GM12878 (cell line): Measurements from ENCODE around the gene PLTP. TPM values are rescaled to one million over a fixed set of nuclear protein-coding genes. Genes with fewer than 3 reads are reported as not detected.
A peak's percentile ranks its signal among the peaks of the same experiment; 100 is the strongest.

ENCODE experiments used
- ATAC-seq: fragments of 200-7000 bp; cut with Tn5 transposase; 3 replicates; pipeline ENCODE4 v1.9.1; 2020; ENCODE audit warnings: mild to moderate bottlenecking, moderate library complexity
- BruUV-seq: library from RNA; stranded (reverse); fragments of 400-500 nt; replicated peaks from 2 replicates; lab custom pipeline; 2021; lab: Mats Ljungman, UMichigan
- CTCF ChIA-PET: fragments of 300-600 bp; sonication (Branson Sonifier 250); formaldehyde crosslinking; extraction: SDS; loops from one replicate; lab custom pipeline; 2021; ENCODE audit warnings: inconsistent platforms; lab: Yijun Ruan, JAX
- POLR2A ChIA-PET: fragments of 350-600 bp; formaldehyde crosslinking; extraction: SDS; loops from one replicate; lab custom pipeline; 2021; ENCODE audit warnings: inconsistent platforms; lab: Charles Lee
- RAD21 ChIA-PET: fragments of 300-600 bp; sonication (Branson Sonifier 250); formaldehyde crosslinking; loops from one replicate; lab custom pipeline; 2023; ENCODE audit warnings: antibody characterized with exemption; ENCODE audit not compliant: unreplicated experiment; lab: Charles Lee
- SMC1A ChIA-PET: fragments of 300-600 bp; sonication (Branson Sonifier 250); formaldehyde crosslinking; loops from one replicate; lab custom pipeline; 2023; ENCODE audit not compliant: unreplicated experiment, uncharacterized antibody; lab: Charles Lee
- DNase-seq: peaks from one replicate; pipeline ENCODE4 v3.0.0-alpha.2; 2011; ENCODE audit warnings: low read depth, low spot score
- FAIRE-seq: peaks from 3 replicates; lab custom pipeline; 2011; peaks lifted over from hg19 to GRCh38; lab: Jason Lieb, UNC
- H2AFZ ChIP-seq: 2 replicates; pipeline ENCODE4 v1.6.0; 2011; ENCODE audit warnings: low read depth, low read length, control low read depth; ENCODE audit not compliant: control insufficient read depth
- H3K27ac ChIP-seq: 2 replicates; pipeline ENCODE4 v1.5.1; 2011; ENCODE audit warnings: control low read depth; ENCODE audit not compliant: control insufficient read depth, insufficient read depth
- H3K27me3 ChIP-seq, 2 experiments: replicated peaks in 1 of 2; 2 replicates each; pipeline versions ENCODE4 v1.6.0 to v1.6.1; 2011; ENCODE audit warnings: low read length in 1 of 2; ENCODE audit not compliant: control insufficient read depth in 2 of 2, insufficient read depth in 2 of 2
- H3K36me3 ChIP-seq, 2 experiments: 2 replicates each; pipeline ENCODE4 v1.5.1; 2011; ENCODE audit warnings: low read length in 1 of 2; ENCODE audit not compliant: control insufficient read depth in 2 of 2, insufficient read depth in 2 of 2
- H3K4me1 ChIP-seq: 2 replicates; pipeline ENCODE4 v1.6.1; 2011; ENCODE audit warnings: mild to moderate bottlenecking, low read length, moderate library complexity, mixed read lengths; ENCODE audit not compliant: control insufficient read depth, insufficient read depth
- H3K4me2 ChIP-seq: 2 replicates; pipeline ENCODE4 v1.6.0; 2011; ENCODE audit warnings: control low read depth; ENCODE audit not compliant: control insufficient read depth, insufficient read depth
- H3K4me3 ChIP-seq: fragments of 200-600 bp; sonication (generic); 2 replicates; pipeline ENCODE4 v1.5.1; 2016
- H3K79me2 ChIP-seq: 2 replicates; pipeline ENCODE4 v1.6.0; 2011; ENCODE audit warnings: low read length; ENCODE audit not compliant: control insufficient read depth, insufficient read depth
- H3K9ac ChIP-seq: 2 replicates; pipeline ENCODE4 v1.8.0; 2011; ENCODE audit warnings: low read length, control low read depth, mixed read lengths; ENCODE audit not compliant: control insufficient read depth, insufficient read depth
- H3K9me3 ChIP-seq: replicated peaks from 3 replicates; pipeline ENCODE4 v1.5.1; 2011; ENCODE audit warnings: mild to moderate bottlenecking, low read length; ENCODE audit not compliant: control insufficient read depth, insufficient read depth
- H4K20me1 ChIP-seq: 2 replicates; pipeline ENCODE4 v1.6.0; 2011; ENCODE audit not compliant: control insufficient read depth, insufficient read depth
- BMI1 ChIP-seq: fragments of 450-650 bp; IDR thresholded peaks from 2 replicates; pipeline ENCODE4 v1.6.1; 2016; ENCODE audit warnings: mild to moderate bottlenecking, moderate library complexity, borderline replicate concordance
- CHD1 ChIP-seq: IDR thresholded peaks from 2 replicates; pipeline ENCODE4 v1.6.1; 2012; ENCODE audit warnings: low read depth, low read length, improper control_type of control experiment
- EED ChIP-seq: sonication (generic); IDR thresholded peaks from 2 replicates; pipeline ENCODE4 v1.6.1; 2016; ENCODE audit warnings: antibody characterized with exemption, low read depth
- EP300 ChIP-seq, 2 experiments: fragments of 150-350 bp in 1 of 2; IDR thresholded peaks; 2 replicates each; pipeline ENCODE4 v1.6.1; 2011 to 2012; ENCODE audit warnings: low read depth in 2 of 2, low read length in 2 of 2, borderline replicate concordance in 1 of 2, improper control_type of control experiment in 1 of 2, inconsistent platforms in 1 of 2; ENCODE audit not compliant: control insufficient read depth in 1 of 2
- FOXM1 ChIP-seq: IDR thresholded peaks from 2 replicates; pipeline ENCODE4 v1.6.1; 2012; ENCODE audit warnings: low read depth, mild to moderate bottlenecking, inconsistent platforms, low read length, moderate library complexity
- JUNB ChIP-seq: IDR thresholded peaks from 2 replicates; pipeline ENCODE4 v1.6.1; 2016; ENCODE audit warnings: antibody characterized with exemption, mild to moderate bottlenecking
- MYC ChIP-seq: IDR thresholded peaks from 2 replicates; pipeline ENCODE4 v1.6.1; 2011; ENCODE audit warnings: mild to moderate bottlenecking, low read length, moderate library complexity, inconsistent platforms; ENCODE audit not compliant: insufficient read depth, insufficient replicate concordance, insufficient read length, severe bottlenecking
- NKRF ChIP-seq: fragments of 450-650 bp; conservative IDR thresholded peaks from 2 replicates; pipeline ENCODE4 v1.6.1; 2017; ENCODE audit warnings: mild to moderate bottlenecking, moderate library complexity
- RFX5 ChIP-seq: IDR thresholded peaks from 2 replicates; pipeline ENCODE4 v1.6.1; 2011; ENCODE audit warnings: low read depth, low read length, improper control_type of control experiment
- RUNX3 ChIP-seq: IDR thresholded peaks from 2 replicates; pipeline ENCODE4 v1.6.1; 2012; ENCODE audit warnings: low read length, inconsistent platforms
- SMAD5 ChIP-seq: IDR thresholded peaks from 2 replicates; pipeline ENCODE4 v1.6.1; 2016; ENCODE audit warnings: antibody characterized with exemption, low read depth
- SMARCA5 ChIP-seq: fragments of 450-650 bp; IDR thresholded peaks from 2 replicates; pipeline ENCODE4 v1.6.1; 2017; ENCODE audit warnings: mild to moderate bottlenecking
- SMC3 ChIP-seq: IDR thresholded peaks from 2 replicates; pipeline ENCODE4 v1.6.1; 2011; ENCODE audit warnings: low read length, improper control_type of control experiment, borderline replicate concordance
- SPI1 ChIP-seq: IDR thresholded peaks from 2 replicates; pipeline ENCODE4 v1.6.1; 2011; ENCODE audit warnings: low read depth, mild to moderate bottlenecking, low read length, moderate library complexity, borderline replicate concordance; ENCODE audit not compliant: insufficient read depth
- STAT1 ChIP-seq: fragments of 450-650 bp; conservative IDR thresholded peaks from 2 replicates; pipeline ENCODE4 v1.6.1; 2014; ENCODE audit warnings: antibody characterized with exemption, mild to moderate bottlenecking
- WGBS: methylation state at CpG from one replicate; pipeline ENCODE4 v1.1.6; 2016; ENCODE audit warnings: low lambda C conversion rate; ENCODE audit not compliant: insufficient replicate concordance, insufficient coverage; ENCODE audit errors: missing lambda C conversion rate; 5-methylcytosine and 5-hydroxymethylcytosine counted together
- in situ Hi-C: fragments of 300-500 bp; cut with MboI; formaldehyde crosslinking; loops from 9 replicates; pipeline ENCODE4 v1.14.3; 2018; ENCODE audit warnings: mixed read lengths
- intact Hi-C: fragments of 100-400 bp; cut with micrococcal nuclease; formaldehyde crosslinking; loops from one replicate; pipeline ENCODE4 v1.14.2; 2022; ENCODE audit not compliant: unreplicated experiment
- polyA plus RNA-seq, 11 experiments: library from polyadenylated mRNA; depleted of rRNA in 4 of 11; unstranded in 6 of 11; stranded (reverse) in 5 of 11; fragments of >200 nt; fragmentation: Nextera tagmentation in 4 of 11; fragmentation: Illumina TruSeq in 1 of 11; extraction: Ambion mirVana in 4 of 11; extraction: Trizol in 1 of 11; gene quantifications; 1 replicate in 1 of 11; 2 replicates in 10 of 11; pipeline versions ENCODE4 v1.2.1 to v1.2.3, GENCODE V29; 2011 to 2016; ENCODE audit warnings: inconsistent platforms in 2 of 11, missing spikeins in 2 of 11, low read depth in 1 of 11
- total RNA-seq, 4 experiments: library from RNA; depleted of rRNA in 3 of 4; stranded (reverse); fragments of >200 nt in 3 of 4; fragmentation: Illumina TruSeq in 1 of 4; extraction: Trizol in 1 of 4; gene quantifications; 2 replicates each; pipeline versions ENCODE4 v1.2.1 to v1.2.3, GENCODE V29; 2013 to 2021

PLTP gene
- total and polyA plus RNA-seq, 10 of the 15 experiments (the other 5 are each of a cell fraction or from before 2014, with no cell fraction given): 1.6 to 17.0 (median 7.6) TPM

DNA sequence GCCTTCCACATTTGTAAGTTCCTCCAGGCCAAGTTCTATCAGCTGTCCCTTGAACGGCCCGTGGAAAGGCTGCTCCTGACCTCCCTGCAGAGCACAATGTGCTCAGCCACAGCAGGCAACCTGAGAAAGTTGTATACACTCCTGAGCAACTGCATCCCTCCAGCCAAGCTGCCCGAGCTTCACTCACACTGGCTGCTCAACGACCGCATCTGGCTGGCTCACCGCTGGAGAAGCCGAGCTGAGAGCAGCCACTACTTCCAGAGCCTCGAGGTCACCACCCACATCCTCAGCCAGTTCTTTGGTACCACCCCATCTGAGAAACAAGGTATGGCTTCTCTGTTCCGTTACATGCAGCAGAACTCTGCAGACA lies 28.9 kb downstream of the PLTP start:
- no peak for ATAC-seq
- Histone ChIP-seq H3K4me3 (no peak overlapping the region), H3K27me3 (no peaks in the 10 kb centered on the region), H3K36me3 (peaks cover 5 to 11% of the 10 kb centered on the region in 2 experiments; a peak in 2 of 4 replicates), H3K4me2 (no peak overlapping the region), H3K27ac (no peak overlapping the region), H2AFZ (no peak overlapping the region), H3K79me2 (peaks cover 15% of the 10 kb centered on the region), H3K9ac (no peak overlapping the region), H4K20me1 (no peaks in the 10 kb centered on the region), H3K4me1 (peaks cover 12% of the 10 kb centered on the region), H3K9me3 (no peaks in the 10 kb centered on the region)
- ChIA-PET RAD21 (interaction anchor here (1.3 kb wide), 1 partner anchor 84 kb away, joined by 3 read pairs; no protein-coding TSS in a partner anchor), POLR2A (interaction anchor here (1.1 kb wide), 1 partner anchor 10 kb away, joined by 3 read pairs; no protein-coding TSS in a partner anchor), CTCF (interaction anchor here (1.0 to 3.2 kb wide), 2 partner anchors 78 to 84 kb away, joined by 3 to 17 read pairs; no protein-coding TSS in a partner anchor), SMC1A (interaction anchor here (0.7 to 1.6 kb wide), 2 partner anchors 11 to 41 kb away, joined by 3 to 4 read pairs; no protein-coding TSS in a partner anchor)
- WGBS: 94% methylated on average over 9 of the region's 9 CpGs
- BruUV-seq: no TSS peak
- intact Hi-C loops (no loop called here), in situ Hi-C loops (no loop called here)
- no peak for DNase-seq
- FAIRE-seq: no peak
- TF ChIP-seq SMAD5 (no peak), CHD1 (no peak)

- H3K4me2 ChIP-seq: peak overlapping the region; percentile 86; the same call in 1 of the 2 replicates
- ATAC-seq: no peak
- no peak overlapping the region for H3K9ac ChIP-seq
- no peak for FAIRE-seq
- H3K4me1 ChIP-seq: peaks cover 12% of the 10 kb centered on the region
- H3K4me3 ChIP-seq: 0 out of 2 replicates have a peak overlapping the region, but pooled peaks have one; percentile 39
- H3K27me3 ChIP-seq: no peaks in the 10 kb centered on the region
- peaks cover 15% of the 10 kb centered on the region for H3K79me2 ChIP-seq
- RAD21 ChIA-PET: interaction anchor here (1.3 to 2.3 kb wide), 4 partner anchors 8 to 84 kb away, joined by 3 to 25 read pairs (median 10); partner anchors contain the start of genes CTSA, NEURL2 and PCIF1
- intact Hi-C loops: no loop called here
- no peaks in the 10 kb centered on the region for H3K9me3 ChIP-seq
- 99% methylated on average over 4 of the region's 4 CpGs for WGBS
- no peak for DNase-seq
- H3K27ac ChIP-seq: no peak overlapping the region
- no peak overlapping the region for H2AFZ ChIP-seq
- in situ Hi-C loops: no loop called here
- H4K20me1 ChIP-seq: no peaks in the 10 kb centered on the region
- SMC1A ChIA-PET: interaction anchor here (0.7 to 2.3 kb wide), 6 partner anchors 8 to 88 kb away, joined by 3 to 10 read pairs (median 4); partner anchors contain the start of genes CTSA and NEURL2
- CTCF ChIA-PET: interaction anchor here (1.0 to 3.2 kb wide), 5 partner anchors 8 to 104 kb away, joined by 3 to 38 read pairs (median 17); partner anchors contain the start of genes CTSA and NEURL2
- no TSS peak for BruUV-seq
- peaks cover 7 to 11% of the 10 kb centered on the region in 2 experiments; a peak in 2 of 4 replicates for H3K36me3 ChIP-seq
- POLR2A ChIA-PET: interaction anchor here (1.1 to 2.3 kb wide), 6 partner anchors 8 to 90 kb away, joined by 3 to 16 read pairs (median 3); partner anchors contain the start of genes ACOT8, CTSA, NEURL2 and ZSWIM3
- no peak for TF ChIP-seq STAT1
- TF ChIP-seq JUNB: no peak
- no peak for TF ChIP-seq RUNX3
- no peak for TF ChIP-seq SMARCA5
- TF ChIP-seq EP300 (IDR thresholded peaks at IDR 0.05; ENCODE audit: borderline replicate concordance in 1 of 2, control insufficient read depth in 1 of 2, low read depth in 2 of 2, low read length in 2 of 2): no peak
- TF ChIP-seq SPI1: no peak
- TF ChIP-seq SMC3: no peak
- TF ChIP-seq RFX5: no peak
- no peak for TF ChIP-seq EED
- no peak for TF ChIP-seq MYC
- TF ChIP-seq BMI1: no peak
- no peak for TF ChIP-seq FOXM1
- no peak for TF ChIP-seq NKRF
Measured at GRCh38 chr20:45882469-45883099, 29.4 kb downstream of the PLTP start.
